AG09309 (cell line): ENCODE data around the gene LY9.

ENCODE experiments used
- DNase-seq: peaks from one replicate; pipeline ENCODE4 v3.0.0-alpha.2; 2010; ENCODE audit warnings: low read depth
- H3K4me3 ChIP-seq: 2 replicates; pipeline ENCODE4 v1.5.1; 2011; ENCODE audit warnings: mild to moderate bottlenecking, low read depth, low read length, moderate library complexity; ENCODE audit not compliant: control insufficient read depth
- TF ChIP-seq, protein P1 (sequence below): IDR thresholded peaks from 2 replicates; pipeline ENCODE4 v1.5.1; 2011; ENCODE audit warnings: mild to moderate bottlenecking, low read depth, low read length, inconsistent platforms; ENCODE audit not compliant: insufficient read depth, control insufficient read depth; ENCODE audit errors: missing control alignments

The LY9 gene

DNA sequence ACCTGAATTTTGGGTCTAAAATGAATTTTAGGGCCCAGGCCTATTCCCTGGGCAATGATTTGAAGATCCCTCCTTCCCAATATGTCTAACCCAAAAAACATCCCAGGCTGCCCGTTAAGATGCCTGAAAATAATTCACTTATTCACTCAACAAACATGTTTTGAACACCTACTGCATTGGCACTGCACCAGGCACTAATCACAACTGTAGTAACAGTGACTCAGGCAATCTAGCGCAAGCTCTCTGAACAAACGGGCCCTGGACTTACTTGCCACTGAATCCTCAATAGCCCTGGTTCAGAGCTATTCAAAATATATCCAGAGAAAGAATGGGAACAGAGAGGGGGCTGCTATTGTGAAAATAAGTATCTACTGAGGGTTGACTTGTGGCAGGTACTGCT, 62.5 kb downstream of the LY9 start:
- TF ChIP-seq, protein P1, sequence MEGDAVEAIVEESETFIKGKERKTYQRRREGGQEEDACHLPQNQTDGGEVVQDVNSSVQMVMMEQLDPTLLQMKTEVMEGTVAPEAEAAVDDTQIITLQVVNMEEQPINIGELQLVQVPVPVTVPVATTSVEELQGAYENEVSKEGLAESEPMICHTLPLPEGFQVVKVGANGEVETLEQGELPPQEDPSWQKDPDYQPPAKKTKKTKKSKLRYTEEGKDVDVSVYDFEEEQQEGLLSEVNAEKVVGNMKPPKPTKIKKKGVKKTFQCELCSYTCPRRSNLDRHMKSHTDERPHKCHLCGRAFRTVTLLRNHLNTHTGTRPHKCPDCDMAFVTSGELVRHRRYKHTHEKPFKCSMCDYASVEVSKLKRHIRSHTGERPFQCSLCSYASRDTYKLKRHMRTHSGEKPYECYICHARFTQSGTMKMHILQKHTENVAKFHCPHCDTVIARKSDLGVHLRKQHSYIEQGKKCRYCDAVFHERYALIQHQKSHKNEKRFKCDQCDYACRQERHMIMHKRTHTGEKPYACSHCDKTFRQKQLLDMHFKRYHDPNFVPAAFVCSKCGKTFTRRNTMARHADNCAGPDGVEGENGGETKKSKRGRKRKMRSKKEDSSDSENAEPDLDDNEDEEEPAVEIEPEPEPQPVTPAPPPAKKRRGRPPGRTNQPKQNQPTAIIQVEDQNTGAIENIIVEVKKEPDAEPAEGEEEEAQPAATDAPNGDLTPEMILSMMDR = no peak
- DNase-seq = no peak
- H3K4me3 ChIP-seq = no peak overlapping the region

DNA sequence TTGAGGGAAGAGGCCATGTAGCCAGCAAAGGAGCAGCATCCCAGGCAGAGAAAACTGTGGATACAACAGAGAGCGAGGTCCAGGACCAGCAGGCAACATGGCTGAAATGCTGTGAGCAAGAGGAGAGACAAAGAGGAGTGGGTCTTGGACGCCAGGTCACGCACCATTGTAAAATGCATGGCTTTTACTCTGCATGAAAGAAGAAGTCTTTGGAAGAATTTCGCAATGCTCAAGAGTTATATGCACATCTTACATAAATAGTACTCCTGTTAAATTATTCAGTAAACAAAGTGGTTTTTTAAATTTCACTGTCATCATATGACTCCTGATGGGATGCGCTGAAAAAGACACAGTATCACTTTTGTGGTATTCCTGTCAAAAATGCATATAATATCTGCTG, 63.2 kb downstream of the LY9 start:
- no peak overlapping the region for H3K4me3 ChIP-seq
- DNase-seq = no peak
- TF ChIP-seq, protein P1 = no peak

DNA sequence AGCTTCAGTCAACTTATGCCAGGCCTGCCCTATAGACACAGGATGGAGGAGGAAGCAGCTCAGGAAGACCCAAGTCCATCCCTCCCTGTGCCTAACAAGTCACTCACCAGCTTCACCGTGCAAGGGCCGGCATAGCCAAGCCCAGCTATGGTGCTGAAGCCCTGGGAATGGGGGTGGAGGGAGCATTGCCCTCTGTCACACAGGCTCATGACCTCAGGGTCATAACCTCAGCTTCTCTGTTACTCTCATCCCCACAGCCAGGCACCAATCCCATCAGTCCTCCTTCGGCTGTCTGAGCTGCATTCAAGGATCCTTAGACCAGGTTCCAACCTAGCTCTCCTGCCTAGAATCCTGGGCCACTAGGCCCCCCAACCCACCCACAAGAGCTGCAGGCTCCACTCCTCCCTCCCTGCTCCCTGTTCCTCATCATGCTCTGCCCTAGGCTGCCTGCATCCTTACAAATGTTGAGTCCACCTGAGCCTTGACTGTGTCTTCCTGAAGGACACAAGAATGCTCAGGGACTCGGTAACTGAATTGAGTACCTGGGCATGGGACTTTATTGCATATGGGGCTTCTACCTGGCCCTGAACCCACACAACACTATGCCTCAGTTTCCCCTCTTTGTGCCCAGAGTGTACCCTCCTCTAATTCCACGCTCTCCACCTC, 65.0 kb downstream of the LY9 start:
- TF ChIP-seq, protein P1 = no peak
- H3K4me3 ChIP-seq = no peak overlapping the region
- no peak for DNase-seq

DNA sequence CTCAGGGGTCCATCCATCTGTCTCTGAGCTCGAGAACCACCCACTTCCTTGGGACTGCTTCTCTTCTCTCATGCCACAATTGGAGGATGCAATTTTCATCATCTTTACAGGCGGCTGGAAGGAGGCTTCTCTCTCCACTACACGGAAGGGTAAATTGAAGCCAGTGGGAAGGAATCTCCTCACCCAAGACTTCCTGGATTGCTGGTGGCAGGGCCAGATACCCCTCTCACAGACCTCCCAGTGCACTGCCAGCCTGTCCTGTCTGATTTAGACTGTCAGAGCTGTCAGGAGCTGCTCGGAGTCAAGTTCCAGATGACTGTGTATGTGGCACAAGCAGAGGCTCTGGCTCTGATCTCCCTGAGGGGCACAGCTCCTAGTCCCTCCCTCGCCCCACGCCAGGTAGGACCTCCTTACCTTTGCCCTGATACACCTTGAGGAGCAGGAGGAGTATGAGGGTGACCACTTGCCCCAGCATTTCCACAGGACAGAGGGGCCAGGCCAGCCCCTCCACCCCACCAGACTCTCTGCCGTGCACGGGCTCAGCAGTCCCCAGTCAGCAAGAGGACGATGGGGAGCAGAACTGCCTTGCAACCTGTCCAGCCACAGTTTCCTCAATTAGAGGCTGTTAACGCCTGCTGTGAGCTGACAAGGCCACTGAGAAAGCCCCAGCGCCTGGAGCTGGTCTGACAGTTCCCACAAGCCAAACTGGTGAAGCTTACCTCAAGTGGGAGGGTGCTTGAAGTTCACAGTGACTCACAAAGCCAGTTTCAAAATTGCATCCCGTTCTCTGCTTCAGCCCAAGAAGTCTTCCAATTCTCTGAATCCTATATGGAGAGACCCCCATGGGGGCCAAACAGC, 66.5 kb downstream of the LY9 start, which contains the start of gene CD244:
Gene CD244 (minus strand): TSS at position 685 of the 858 bp plus-strand sequence. CDS start 210 bp downstream, at position 475.
- DNase-seq = no peak
- no peak within 1 kb of the TSS for H3K4me3 ChIP-seq
- TF ChIP-seq, protein P1 = no peak

DNA sequence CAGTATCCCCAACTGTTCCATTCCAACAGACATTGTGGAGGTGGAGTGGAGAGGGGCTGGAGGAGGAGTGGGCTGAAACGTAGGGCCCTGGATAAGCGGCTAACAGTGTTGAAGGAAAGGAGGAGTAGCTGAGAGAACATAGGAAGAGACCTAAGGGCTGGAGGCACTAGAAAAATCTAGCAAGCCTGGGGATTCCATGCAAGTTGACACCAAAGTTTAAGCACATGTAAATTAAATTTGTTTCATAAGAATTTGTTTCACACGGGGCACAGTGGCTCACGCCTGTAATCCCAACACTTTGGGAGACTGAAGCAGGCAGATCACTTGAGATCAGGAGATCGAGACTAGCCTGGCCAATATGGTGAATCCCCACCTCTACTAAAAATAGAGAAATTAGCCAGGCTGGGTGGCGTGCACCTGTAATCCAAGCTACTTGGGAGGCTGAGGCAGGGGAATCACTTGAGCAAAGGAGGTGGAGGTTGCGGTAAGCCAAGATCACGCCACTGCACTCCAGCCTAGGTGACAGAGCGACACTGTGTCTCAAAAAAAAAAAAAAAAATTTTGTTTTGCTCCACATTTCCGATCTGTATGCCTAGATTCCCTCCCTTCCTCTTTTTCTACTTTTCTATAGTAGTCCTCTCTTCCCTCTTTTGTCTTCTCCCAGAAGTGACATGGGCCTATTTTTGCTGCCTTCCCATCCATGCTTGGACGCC, 67.2 kb downstream of the LY9 start:
- TF ChIP-seq, protein P1 = no peak
- no peak for DNase-seq
- no peak overlapping the region for H3K4me3 ChIP-seq

DNA sequence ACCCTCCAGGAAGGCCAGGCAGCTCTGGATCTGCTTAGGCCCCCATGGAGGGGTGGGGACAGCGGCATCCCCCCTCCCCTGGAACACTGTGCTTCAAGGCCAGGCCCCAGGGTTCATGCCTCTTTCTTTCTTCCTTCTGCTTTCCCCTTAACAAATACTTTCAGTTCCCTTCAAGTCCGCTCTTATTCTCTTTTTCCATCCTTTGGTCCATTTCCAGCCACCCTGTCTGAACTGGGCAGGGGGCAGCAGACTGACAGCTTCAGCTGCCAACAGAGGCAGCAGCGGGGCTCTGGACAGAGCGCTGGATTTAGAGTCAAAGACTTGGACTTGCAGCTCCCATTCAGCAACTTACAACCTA, 67.8 kb downstream of the LY9 start:
- no peak for DNase-seq
- no peak overlapping the region for H3K4me3 ChIP-seq
- TF ChIP-seq, protein P1 = no peak
